Measurements from ENCODE around the gene DHX15. TPM values are rescaled to one million over a fixed set of nuclear protein-coding genes. Genes with fewer than 3 reads are reported as not detected.
A peak's percentile ranks its signal among the peaks of the same experiment; 100 is the strongest.

Gene DHX15
- total and polyA plus RNA-seq, 2 experiments from 2014 or later: 226 to 372 TPM

DNA sequence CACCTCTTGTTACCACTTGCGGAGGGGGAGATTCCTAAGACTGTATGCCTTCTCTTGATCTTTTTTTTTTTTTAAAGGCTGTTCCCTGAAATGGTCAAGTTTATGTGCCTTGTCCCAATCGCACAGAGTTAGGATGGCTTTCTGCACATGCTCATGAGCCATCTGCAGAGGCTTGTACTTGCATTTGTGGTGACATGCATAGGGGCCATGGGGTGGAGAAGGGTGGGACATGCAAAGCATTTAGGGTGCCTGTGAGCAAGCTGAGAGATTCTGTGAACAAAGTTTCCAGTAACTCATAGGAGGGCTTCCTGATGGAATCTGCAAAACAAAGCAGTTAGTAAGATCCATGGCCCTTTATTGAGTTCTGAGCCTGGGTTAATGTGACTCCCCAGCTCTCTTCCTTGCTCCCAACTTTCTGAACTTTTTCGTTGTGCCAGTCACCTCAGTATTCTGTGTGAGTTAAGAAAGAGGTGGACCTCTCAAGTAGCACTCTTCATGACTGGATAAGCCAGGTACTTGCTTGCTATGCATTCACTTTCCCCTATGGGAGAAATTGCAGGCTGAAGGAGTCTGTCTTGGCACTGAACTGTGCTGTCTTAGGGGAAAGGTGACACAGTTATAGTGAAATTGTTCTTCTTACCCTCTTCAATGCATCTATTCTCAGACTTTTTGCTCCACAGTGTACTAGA, 37.9 kb upstream of the DHX15 start:
- peaks cover 3% of the 10 kb centered on the region for H3K27me3 Mint-ChIP-seq (ENCODE audit: insufficient read depth, low read depth, poor library complexity)
- no peaks in the 10 kb centered on the region for H3K9me2 ChIP-seq (ENCODE audit: insufficient read depth)
- no peak overlapping the region for H3K4me3 ChIP-seq
- TF ChIP-seq ZNF331 (CRISPR knock-in tag; IDR thresholded peaks at IDR 0.05; ENCODE audit: low read depth) (no peak), EZH2 (IDR thresholded peaks at IDR 0.05; ENCODE audit: low read depth, unreplicated experiment) (no peak), POLR2AphosphoS5 (IDR thresholded peaks at IDR 0.05; ENCODE audit: low read depth) (no peak), STAT1 (IDR thresholded peaks at IDR 0.05; ENCODE audit: unreplicated experiment) (no peak), ZNF114 (CRISPR knock-in tag; IDR thresholded peaks at IDR 0.05) (no peak), CREB1 (CRISPR knock-in tag; IDR thresholded peaks at IDR 0.05; ENCODE audit: low read depth) (no peak), JUNB (IDR thresholded peaks at IDR 0.05; ENCODE audit: unreplicated experiment) (no peak), EZH2phosphoT487 (IDR thresholded peaks at IDR 0.05; ENCODE audit: unreplicated experiment) (no peak), NANOG (IDR thresholded peaks at IDR 0.05; ENCODE audit: borderline replicate concordance) (no peak)
- TF ChIP-seq, protein P1, sequence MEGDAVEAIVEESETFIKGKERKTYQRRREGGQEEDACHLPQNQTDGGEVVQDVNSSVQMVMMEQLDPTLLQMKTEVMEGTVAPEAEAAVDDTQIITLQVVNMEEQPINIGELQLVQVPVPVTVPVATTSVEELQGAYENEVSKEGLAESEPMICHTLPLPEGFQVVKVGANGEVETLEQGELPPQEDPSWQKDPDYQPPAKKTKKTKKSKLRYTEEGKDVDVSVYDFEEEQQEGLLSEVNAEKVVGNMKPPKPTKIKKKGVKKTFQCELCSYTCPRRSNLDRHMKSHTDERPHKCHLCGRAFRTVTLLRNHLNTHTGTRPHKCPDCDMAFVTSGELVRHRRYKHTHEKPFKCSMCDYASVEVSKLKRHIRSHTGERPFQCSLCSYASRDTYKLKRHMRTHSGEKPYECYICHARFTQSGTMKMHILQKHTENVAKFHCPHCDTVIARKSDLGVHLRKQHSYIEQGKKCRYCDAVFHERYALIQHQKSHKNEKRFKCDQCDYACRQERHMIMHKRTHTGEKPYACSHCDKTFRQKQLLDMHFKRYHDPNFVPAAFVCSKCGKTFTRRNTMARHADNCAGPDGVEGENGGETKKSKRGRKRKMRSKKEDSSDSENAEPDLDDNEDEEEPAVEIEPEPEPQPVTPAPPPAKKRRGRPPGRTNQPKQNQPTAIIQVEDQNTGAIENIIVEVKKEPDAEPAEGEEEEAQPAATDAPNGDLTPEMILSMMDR (conservative IDR thresholded peaks at IDR 0.05; ENCODE audit: low read depth in 2 of 2): no peak
- TF ChIP-seq, protein P2, sequence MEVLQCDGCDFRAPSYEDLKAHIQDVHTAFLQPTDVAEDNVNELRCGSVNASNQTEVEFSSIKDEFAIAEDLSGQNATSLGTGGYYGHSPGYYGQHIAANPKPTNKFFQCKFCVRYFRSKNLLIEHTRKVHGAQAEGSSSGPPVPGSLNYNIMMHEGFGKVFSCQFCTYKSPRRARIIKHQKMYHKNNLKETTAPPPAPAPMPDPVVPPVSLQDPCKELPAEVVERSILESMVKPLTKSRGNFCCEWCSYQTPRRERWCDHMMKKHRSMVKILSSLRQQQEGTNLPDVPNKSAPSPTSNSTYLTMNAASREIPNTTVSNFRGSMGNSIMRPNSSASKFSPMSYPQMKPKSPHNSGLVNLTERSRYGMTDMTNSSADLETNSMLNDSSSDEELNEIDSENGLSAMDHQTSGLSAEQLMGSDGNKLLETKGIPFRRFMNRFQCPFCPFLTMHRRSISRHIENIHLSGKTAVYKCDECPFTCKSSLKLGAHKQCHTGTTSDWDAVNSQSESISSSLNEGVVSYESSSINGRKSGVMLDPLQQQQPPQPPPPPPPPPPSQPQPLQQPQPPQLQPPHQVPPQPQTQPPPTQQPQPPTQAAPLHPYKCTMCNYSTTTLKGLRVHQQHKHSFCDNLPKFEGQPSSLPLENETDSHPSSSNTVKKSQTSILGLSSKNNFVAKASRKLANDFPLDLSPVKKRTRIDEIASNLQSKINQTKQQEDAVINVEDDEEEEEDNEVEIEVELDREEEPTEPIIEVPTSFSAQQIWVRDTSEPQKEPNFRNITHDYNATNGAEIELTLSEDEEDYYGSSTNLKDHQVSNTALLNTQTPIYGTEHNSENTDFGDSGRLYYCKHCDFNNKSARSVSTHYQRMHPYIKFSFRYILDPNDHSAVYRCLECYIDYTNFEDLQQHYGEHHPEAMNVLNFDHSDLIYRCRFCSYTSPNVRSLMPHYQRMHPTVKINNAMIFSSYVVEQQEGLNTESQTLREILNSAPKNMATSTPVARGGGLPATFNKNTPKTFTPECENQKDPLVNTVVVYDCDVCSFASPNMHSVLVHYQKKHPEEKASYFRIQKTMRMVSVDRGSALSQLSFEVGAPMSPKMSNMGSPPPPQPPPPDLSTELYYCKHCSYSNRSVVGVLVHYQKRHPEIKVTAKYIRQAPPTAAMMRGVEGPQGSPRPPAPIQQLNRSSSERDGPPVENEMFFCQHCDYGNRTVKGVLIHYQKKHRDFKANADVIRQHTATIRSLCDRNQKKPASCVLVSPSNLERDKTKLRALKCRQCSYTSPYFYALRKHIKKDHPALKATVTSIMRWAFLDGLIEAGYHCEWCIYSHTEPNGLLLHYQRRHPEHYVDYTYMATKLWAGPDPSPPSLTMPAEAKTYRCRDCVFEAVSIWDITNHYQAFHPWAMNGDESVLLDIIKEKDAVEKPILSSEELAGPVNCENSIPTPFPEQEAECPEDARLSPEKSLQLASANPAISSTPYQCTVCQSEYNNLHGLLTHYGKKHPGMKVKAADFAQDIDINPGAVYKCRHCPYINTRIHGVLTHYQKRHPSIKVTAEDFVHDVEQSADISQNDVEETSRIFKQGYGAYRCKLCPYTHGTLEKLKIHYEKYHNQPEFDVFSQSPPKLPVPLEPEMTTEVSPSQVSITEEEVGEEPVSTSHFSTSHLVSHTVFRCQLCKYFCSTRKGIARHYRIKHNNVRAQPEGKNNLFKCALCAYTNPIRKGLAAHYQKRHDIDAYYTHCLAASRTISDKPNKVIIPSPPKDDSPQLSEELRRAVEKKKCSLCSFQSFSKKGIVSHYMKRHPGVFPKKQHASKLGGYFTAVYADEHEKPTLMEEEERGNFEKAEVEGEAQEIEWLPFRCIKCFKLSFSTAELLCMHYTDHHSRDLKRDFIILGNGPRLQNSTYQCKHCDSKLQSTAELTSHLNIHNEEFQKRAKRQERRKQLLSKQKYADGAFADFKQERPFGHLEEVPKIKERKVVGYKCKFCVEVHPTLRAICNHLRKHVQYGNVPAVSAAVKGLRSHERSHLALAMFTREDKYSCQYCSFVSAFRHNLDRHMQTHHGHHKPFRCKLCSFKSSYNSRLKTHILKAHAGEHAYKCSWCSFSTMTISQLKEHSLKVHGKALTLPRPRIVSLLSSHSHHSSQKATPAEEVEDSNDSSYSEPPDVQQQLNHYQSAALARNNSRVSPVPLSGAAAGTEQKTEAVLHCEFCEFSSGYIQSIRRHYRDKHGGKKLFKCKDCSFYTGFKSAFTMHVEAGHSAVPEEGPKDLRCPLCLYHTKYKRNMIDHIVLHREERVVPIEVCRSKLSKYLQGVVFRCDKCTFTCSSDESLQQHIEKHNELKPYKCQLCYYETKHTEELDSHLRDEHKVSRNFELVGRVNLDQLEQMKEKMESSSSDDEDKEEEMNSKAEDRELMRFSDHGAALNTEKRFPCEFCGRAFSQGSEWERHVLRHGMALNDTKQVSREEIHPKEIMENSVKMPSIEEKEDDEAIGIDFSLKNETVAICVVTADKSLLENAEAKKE (CRISPR knock-in tag; IDR thresholded peaks at IDR 0.05): no peak
- TF ChIP-seq, protein P3, sequence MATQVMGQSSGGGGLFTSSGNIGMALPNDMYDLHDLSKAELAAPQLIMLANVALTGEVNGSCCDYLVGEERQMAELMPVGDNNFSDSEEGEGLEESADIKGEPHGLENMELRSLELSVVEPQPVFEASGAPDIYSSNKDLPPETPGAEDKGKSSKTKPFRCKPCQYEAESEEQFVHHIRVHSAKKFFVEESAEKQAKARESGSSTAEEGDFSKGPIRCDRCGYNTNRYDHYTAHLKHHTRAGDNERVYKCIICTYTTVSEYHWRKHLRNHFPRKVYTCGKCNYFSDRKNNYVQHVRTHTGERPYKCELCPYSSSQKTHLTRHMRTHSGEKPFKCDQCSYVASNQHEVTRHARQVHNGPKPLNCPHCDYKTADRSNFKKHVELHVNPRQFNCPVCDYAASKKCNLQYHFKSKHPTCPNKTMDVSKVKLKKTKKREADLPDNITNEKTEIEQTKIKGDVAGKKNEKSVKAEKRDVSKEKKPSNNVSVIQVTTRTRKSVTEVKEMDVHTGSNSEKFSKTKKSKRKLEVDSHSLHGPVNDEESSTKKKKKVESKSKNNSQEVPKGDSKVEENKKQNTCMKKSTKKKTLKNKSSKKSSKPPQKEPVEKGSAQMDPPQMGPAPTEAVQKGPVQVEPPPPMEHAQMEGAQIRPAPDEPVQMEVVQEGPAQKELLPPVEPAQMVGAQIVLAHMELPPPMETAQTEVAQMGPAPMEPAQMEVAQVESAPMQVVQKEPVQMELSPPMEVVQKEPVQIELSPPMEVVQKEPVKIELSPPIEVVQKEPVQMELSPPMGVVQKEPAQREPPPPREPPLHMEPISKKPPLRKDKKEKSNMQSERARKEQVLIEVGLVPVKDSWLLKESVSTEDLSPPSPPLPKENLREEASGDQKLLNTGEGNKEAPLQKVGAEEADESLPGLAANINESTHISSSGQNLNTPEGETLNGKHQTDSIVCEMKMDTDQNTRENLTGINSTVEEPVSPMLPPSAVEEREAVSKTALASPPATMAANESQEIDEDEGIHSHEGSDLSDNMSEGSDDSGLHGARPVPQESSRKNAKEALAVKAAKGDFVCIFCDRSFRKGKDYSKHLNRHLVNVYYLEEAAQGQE (IDR thresholded peaks at IDR 0.05; ENCODE audit: unreplicated experiment): no peak
- TF ChIP-seq, protein P4, sequence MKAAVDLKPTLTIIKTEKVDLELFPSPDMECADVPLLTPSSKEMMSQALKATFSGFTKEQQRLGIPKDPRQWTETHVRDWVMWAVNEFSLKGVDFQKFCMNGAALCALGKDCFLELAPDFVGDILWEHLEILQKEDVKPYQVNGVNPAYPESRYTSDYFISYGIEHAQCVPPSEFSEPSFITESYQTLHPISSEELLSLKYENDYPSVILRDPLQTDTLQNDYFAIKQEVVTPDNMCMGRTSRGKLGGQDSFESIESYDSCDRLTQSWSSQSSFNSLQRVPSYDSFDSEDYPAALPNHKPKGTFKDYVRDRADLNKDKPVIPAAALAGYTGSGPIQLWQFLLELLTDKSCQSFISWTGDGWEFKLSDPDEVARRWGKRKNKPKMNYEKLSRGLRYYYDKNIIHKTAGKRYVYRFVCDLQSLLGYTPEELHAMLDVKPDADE (IDR thresholded peaks at IDR 0.05): no peak
- ATAC-seq (no peak; the same call in 2 of the 3 replicates), DNase-seq (ENCODE audit: low spot score) (no peak)
- no peak overlapping the region for H3K4me2 ChIP-seq
- H3K36me3 Mint-ChIP-seq (ENCODE audit: low read depth): peaks cover 12% of the 10 kb centered on the region
- no peaks in the 10 kb centered on the region for H3K36me3 ChIP-seq (ENCODE audit: insufficient read depth)
- no peaks in the 10 kb centered on the region for H4K20me1 ChIP-seq (replicated peaks; ENCODE audit: insufficient read depth)
- no peak overlapping the region for H3K27ac Mint-ChIP-seq
- no peak overlapping the region for H3K4me3 Mint-ChIP-seq
- peaks cover 12% of the 10 kb centered on the region; the same call in 2 of the 3 replicates for H3K4me1 Mint-ChIP-seq
- H3K27me3 ChIP-seq (ENCODE audit: insufficient read depth): no peaks in the 10 kb centered on the region
- H2AFZ ChIP-seq: peak overlapping the region; percentile 93
- H3K4me1 ChIP-seq (ENCODE audit: insufficient read depth): peaks cover 13% of the 10 kb centered on the region
- H3F3A ChIP-seq (replicated peaks; ENCODE audit: low read depth): no peaks in the 10 kb centered on the region
- H3K79me2 ChIP-seq (replicated peaks; ENCODE audit: insufficient read depth): no peaks in the 10 kb centered on the region
- peaks cover 19% of the 10 kb centered on the region for H3K9me3 Mint-ChIP-seq
- H3K27ac ChIP-seq (ENCODE audit: low read depth): no peak overlapping the region

Data from GM23338 (cell line).